ENCODE measurements around the gene SPSB1. TPM values are rescaled to one million over a fixed set of nuclear protein-coding genes. Genes with fewer than 3 reads are reported as not detected.

SPSB1 gene
- total and polyA plus RNA-seq, 10 of the 15 experiments (the other 5 are each of a cell fraction or from before 2014, with no cell fraction given) = 0.02 to 2.0 (median 0.90) TPM; not detected in 1

DNA sequence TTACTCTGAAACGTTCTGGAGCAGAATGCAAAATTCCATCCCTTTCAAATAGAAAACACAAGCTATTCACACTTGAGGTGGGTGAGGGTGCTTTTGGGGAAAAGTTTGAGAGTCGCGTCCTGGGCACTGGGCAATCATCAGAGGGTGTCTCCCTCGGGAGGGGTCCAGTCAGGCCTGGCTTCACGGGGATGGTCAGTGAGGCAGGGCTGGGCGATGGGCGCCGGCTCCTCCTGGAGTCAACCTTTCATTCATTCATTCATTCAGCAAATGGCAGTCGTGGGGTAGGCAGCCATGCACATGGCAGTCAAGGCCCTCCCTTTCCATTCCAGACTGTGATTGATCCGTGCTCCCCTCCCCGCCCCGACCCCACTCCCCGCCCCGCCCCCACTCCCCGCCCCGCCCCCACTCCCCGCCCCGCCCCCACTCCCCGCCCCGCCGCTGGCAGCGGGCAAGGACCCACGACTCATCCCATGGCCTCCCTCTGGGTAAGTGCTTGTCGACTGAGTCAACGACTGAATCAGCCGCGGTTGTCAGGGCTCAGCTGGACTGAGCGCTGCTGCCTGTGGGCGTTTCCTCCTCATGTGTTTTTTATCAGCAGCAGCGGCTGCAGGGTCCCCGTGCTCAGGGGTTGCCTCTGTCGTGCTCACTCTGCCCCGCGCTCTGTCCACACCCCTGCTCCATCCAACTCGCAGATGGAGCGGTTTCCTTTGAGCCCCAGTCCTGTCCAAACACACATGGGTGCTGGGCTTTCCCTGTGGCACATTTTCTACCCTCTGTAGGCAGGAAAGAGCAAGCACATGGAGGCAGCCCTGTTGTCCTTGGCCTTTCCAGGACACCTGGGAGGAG is 12.5 kb upstream of the SPSB1 start:
- ChIA-PET SMC1A (ENCODE audit: uncharacterized antibody, unreplicated experiment) (interaction anchor here (1.6 to 3.0 kb wide), 2 partner anchors 10 to 173 kb away, joined by 3 to 15 read pairs; no protein-coding TSS in a partner anchor), CTCF (interaction anchor here (0.8 to 4.7 kb wide), 6 partner anchors 9 to 1142 kb away, joined by 3 to 20 read pairs (median 6); no protein-coding TSS in a partner anchor), POLR2A (interaction anchor here (0.6 kb wide), 1 partner anchor 138 kb away, joined by 3 read pairs; no protein-coding TSS in a partner anchor), RAD21 (ENCODE audit: unreplicated experiment) (interaction anchor here (1.3 to 2.1 kb wide), 2 partner anchors 10 to 211 kb away, joined by 3 to 5 read pairs; no protein-coding TSS in a partner anchor)
- WGBS (ENCODE audit: insufficient coverage, insufficient replicate concordance, low lambda C conversion rate, missing lambda C conversion rate) = 30% methylated on average over 22 of the region's 36 CpGs
- Histone ChIP-seq H3K4me3 (no peak overlapping the region), H3K36me3 (ENCODE audit: control insufficient read depth in 2 of 2, insufficient read depth in 2 of 2, low read length in 1 of 2) (no peaks in the 10 kb centered on the region), H2AFZ (ENCODE audit: control insufficient read depth, low read depth, low read length) (no peak overlapping the region), H3K9me3 (replicated peaks; ENCODE audit: control insufficient read depth, insufficient read depth, low read length) (no peaks in the 10 kb centered on the region; the same call in 2 of the 3 replicates), H3K79me2 (ENCODE audit: control insufficient read depth, insufficient read depth, low read length) (no peaks in the 10 kb centered on the region), H3K4me1 (ENCODE audit: control insufficient read depth, insufficient read depth, low read length) (peaks cover 11% of the 10 kb centered on the region), H4K20me1 (ENCODE audit: control insufficient read depth, insufficient read depth) (no peaks in the 10 kb centered on the region), H3K9ac (ENCODE audit: control insufficient read depth, insufficient read depth, low read length) (no peak overlapping the region), H3K4me2 (ENCODE audit: control insufficient read depth, insufficient read depth) (peak overlapping the region; percentile 13; the same call in 1 of the 2 replicates), H3K27me3 (replicated peaks in 1 of 2; ENCODE audit: control insufficient read depth in 2 of 2, insufficient read depth in 2 of 2, low read length in 1 of 2) (no peaks in the 10 kb centered on the region), H3K27ac (ENCODE audit: control insufficient read depth, insufficient read depth) (no peak overlapping the region)
- TF ChIP-seq CHD4 (IDR thresholded peaks at IDR 0.05) (no peak), RB1 (IDR thresholded peaks at IDR 0.05; ENCODE audit: borderline replicate concordance) (no peak), EZH2 (IDR thresholded peaks at IDR 0.05; ENCODE audit: borderline replicate concordance, control insufficient read depth, low read depth, low read length) (no peak), ESRRA (IDR thresholded peaks at IDR 0.05; ENCODE audit: low read length) (no peak), CREB1 (IDR thresholded peaks at IDR 0.05; ENCODE audit: low read depth) (no peak), ZNF217 (IDR thresholded peaks at IDR 0.05) (no peak), NR2C1 (IDR thresholded peaks at IDR 0.05) (no peak)
- TF ChIP-seq, protein P1, sequence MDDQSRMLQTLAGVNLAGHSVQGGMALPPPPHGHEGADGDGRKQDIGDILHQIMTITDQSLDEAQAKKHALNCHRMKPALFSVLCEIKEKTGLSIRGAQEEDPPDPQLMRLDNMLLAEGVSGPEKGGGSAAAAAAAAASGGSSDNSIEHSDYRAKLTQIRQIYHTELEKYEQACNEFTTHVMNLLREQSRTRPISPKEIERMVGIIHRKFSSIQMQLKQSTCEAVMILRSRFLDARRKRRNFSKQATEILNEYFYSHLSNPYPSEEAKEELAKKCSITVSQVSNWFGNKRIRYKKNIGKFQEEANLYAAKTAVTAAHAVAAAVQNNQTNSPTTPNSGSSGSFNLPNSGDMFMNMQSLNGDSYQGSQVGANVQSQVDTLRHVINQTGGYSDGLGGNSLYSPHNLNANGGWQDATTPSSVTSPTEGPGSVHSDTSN (IDR thresholded peaks at IDR 0.05; ENCODE audit: insufficient replicate concordance, low read depth, low read length) = no peak
- TF ChIP-seq, protein P2, sequence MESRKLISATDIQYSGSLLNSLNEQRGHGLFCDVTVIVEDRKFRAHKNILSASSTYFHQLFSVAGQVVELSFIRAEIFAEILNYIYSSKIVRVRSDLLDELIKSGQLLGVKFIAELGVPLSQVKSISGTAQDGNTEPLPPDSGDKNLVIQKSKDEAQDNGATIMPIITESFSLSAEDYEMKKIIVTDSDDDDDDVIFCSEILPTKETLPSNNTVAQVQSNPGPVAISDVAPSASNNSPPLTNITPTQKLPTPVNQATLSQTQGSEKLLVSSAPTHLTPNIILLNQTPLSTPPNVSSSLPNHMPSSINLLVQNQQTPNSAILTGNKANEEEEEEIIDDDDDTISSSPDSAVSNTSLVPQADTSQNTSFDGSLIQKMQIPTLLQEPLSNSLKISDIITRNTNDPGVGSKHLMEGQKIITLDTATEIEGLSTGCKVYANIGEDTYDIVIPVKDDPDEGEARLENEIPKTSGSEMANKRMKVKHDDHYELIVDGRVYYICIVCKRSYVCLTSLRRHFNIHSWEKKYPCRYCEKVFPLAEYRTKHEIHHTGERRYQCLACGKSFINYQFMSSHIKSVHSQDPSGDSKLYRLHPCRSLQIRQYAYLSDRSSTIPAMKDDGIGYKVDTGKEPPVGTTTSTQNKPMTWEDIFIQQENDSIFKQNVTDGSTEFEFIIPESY (IDR thresholded peaks at IDR 0.05) = no peak
- TF ChIP-seq, protein P3, sequence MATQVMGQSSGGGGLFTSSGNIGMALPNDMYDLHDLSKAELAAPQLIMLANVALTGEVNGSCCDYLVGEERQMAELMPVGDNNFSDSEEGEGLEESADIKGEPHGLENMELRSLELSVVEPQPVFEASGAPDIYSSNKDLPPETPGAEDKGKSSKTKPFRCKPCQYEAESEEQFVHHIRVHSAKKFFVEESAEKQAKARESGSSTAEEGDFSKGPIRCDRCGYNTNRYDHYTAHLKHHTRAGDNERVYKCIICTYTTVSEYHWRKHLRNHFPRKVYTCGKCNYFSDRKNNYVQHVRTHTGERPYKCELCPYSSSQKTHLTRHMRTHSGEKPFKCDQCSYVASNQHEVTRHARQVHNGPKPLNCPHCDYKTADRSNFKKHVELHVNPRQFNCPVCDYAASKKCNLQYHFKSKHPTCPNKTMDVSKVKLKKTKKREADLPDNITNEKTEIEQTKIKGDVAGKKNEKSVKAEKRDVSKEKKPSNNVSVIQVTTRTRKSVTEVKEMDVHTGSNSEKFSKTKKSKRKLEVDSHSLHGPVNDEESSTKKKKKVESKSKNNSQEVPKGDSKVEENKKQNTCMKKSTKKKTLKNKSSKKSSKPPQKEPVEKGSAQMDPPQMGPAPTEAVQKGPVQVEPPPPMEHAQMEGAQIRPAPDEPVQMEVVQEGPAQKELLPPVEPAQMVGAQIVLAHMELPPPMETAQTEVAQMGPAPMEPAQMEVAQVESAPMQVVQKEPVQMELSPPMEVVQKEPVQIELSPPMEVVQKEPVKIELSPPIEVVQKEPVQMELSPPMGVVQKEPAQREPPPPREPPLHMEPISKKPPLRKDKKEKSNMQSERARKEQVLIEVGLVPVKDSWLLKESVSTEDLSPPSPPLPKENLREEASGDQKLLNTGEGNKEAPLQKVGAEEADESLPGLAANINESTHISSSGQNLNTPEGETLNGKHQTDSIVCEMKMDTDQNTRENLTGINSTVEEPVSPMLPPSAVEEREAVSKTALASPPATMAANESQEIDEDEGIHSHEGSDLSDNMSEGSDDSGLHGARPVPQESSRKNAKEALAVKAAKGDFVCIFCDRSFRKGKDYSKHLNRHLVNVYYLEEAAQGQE (IDR thresholded peaks at IDR 0.05; ENCODE audit: low read depth, low read length) = no peak
- in situ Hi-C loops (cut with MboI) (no loop called here), intact Hi-C loops (cut with micrococcal nuclease; ENCODE audit: unreplicated experiment) (no loop called here)
- FAIRE-seq (no peak), DNase-seq (ENCODE audit: low read depth, low spot score) (no peak), ATAC-seq (peak; percentile 11; the same call in 2 of the 3 replicates)
- no TSS peak for BruUV-seq (replicated peaks)

All from GM12878 (cell line).